ENCODE measurements around the gene ADNP. TPM values are rescaled to one million over a fixed set of nuclear protein-coding genes. Genes with fewer than 3 reads are reported as not detected.

ADNP gene
- total RNA-seq, 1 experiment from 2014 or later: 106 TPM

- no peak for TF ChIP-seq ZSCAN18 (CRISPR knock-in tag; IDR thresholded peaks at IDR 0.05)
Observed at GRCh38 chr20:50844430-50845100, 86.7 kb downstream of the ADNP start (continued).

GRCh38 chr20:50843331-50844276, 87.6 kb downstream of the ADNP start:
- TF ChIP-seq SP1 (CRISPR knock-in tag; conservative IDR thresholded peaks at IDR 0.05) (no peak), TEAD4 (CRISPR knock-in tag; IDR thresholded peaks at IDR 0.05) (no peak), ZNF671 (CRISPR knock-in tag; IDR thresholded peaks at IDR 0.05) (no peak), ZNF423 (CRISPR knock-in tag; IDR thresholded peaks at IDR 0.05) (no peak), NR2C2 (CRISPR knock-in tag; IDR thresholded peaks at IDR 0.05) (no peak), RORB (CRISPR knock-in tag; IDR thresholded peaks at IDR 0.05) (no peak), FOXP4 (CRISPR knock-in tag; IDR thresholded peaks at IDR 0.05) (no peak), PRDM15 (CRISPR knock-in tag; IDR thresholded peaks at IDR 0.05) (no peak), ZNF317 (CRISPR knock-in tag; IDR thresholded peaks at IDR 0.05; ENCODE audit: borderline replicate concordance, low read depth) (no peak), NFE2L1 (CRISPR knock-in tag; IDR thresholded peaks at IDR 0.05) (no peak), FOXK1 (CRISPR knock-in tag; IDR thresholded peaks at IDR 0.05) (no peak), ZNF281 (CRISPR knock-in tag; IDR thresholded peaks at IDR 0.05) (no peak), ZBTB43 (CRISPR knock-in tag; IDR thresholded peaks at IDR 0.05) (no peak), OVOL2 (CRISPR knock-in tag; IDR thresholded peaks at IDR 0.05; ENCODE audit: borderline replicate concordance) (no peak), ATF2 (CRISPR knock-in tag; IDR thresholded peaks at IDR 0.05; ENCODE audit: borderline replicate concordance, low read depth) (no peak), GABPB1 (CRISPR knock-in tag; IDR thresholded peaks at IDR 0.05) (no peak), GRHL2 (CRISPR knock-in tag; IDR thresholded peaks at IDR 0.05; ENCODE audit: insufficient replicate concordance, severe bottlenecking) (no peak)
- CTCF ChIA-PET: no interaction called here
- ATAC-seq: no peak
- Mint-ChIP-seq H3K4me1 (peaks cover 2% of the 10 kb centered on the region), H3K4me3 (no peak overlapping the region), H3K27ac (peak overlapping the region; percentile 66; the same call in 1 of the 2 replicates), H3K36me3 (no peaks in the 10 kb centered on the region), H3K27me3 (ENCODE audit: low read depth) (no peaks in the 10 kb centered on the region), H3K9me3 (no peaks in the 10 kb centered on the region)
- POLR2A ChIA-PET: no interaction called here
- DNase-seq (ENCODE audit: low spot score): no peak
